BJ (cell line): ENCODE measurements around the gene SLC11A1. TPM values are rescaled to one million over a fixed set of nuclear protein-coding genes. Genes with fewer than 3 reads are reported as not detected.

Source experiments
- CTCF ChIA-PET: fragments of 350-600 bp; formaldehyde crosslinking; extraction: SDS; loops from one replicate; lab custom pipeline; 2021; ENCODE audit warnings: antibody characterized with exemption, inconsistent platforms; lab: Yijun Ruan, JAX
- POLR2A ChIA-PET: fragments of 300-600 bp; sonication (Branson Sonifier 250); formaldehyde crosslinking; extraction: SDS; loops from one replicate; lab custom pipeline; 2021; ENCODE audit warnings: antibody characterized with exemption; lab: Charles Lee
- DNase-seq: peaks from one replicate; pipeline ENCODE4 v3.0.0-alpha.2; 2011; ENCODE audit warnings: low read depth
- H3K27me3 ChIP-seq: 2 replicates; pipeline ENCODE4 v1.6.0; 2011; ENCODE audit warnings: low read length; ENCODE audit not compliant: control insufficient read depth, insufficient read depth
- H3K36me3 ChIP-seq: 2 replicates; pipeline ENCODE4 v1.5.1; 2011; ENCODE audit warnings: low read length; ENCODE audit not compliant: control insufficient read depth, insufficient read depth
- H3K4me3 ChIP-seq: 2 replicates; pipeline ENCODE4 v1.5.1; 2011; ENCODE audit warnings: low read depth, mild to moderate bottlenecking, control low read depth, low read length
- CTCF ChIP-seq: IDR thresholded peaks from 2 replicates; pipeline ENCODE4 v1.5.1; 2011; ENCODE audit warnings: low read depth, mild to moderate bottlenecking, control low read depth, inconsistent platforms, low read length, moderate library complexity; ENCODE audit not compliant: insufficient read depth
- polyA plus RNA-seq: library from polyadenylated mRNA; depleted of rRNA; stranded (reverse); fragments of >200 nt; gene quantifications from 2 replicates; pipeline ENCODE4 v1.2.3, GENCODE V29; 2011; rRNA removed
- small RNA-seq: library from RNA; depleted of rRNA; stranded (forward); fragments of <200 nt; gene quantifications from one replicate; pipeline ENCODE3, GENCODE V24; 2012; ENCODE audit warnings: low replicate concordance, low read depth; ENCODE audit not compliant: insufficient read length

The SLC11A1 gene
- polyA plus RNA-seq, 1 experiment: 0.23 TPM

GRCh38 chr2:218444692-218445357 is 62.8 kb downstream of the SLC11A1 start:
- ChIA-PET CTCF (interaction anchor here (1.0 to 1.2 kb wide), 3 partner anchors 11 to 22 kb away, joined by 3 to 4 read pairs (median 3); no protein-coding TSS in a partner anchor), POLR2A (no interaction called here)
- Histone ChIP-seq H3K36me3 (no peaks in the 10 kb centered on the region), H3K27me3 (no peaks in the 10 kb centered on the region; the same call in 1 of the 2 replicates), H3K4me3 (no peak overlapping the region)
- TF ChIP-seq CTCF: no peak
- DNase-seq: no peak

GRCh38 chr2:218445602-218446001 is 63.5 kb downstream of the SLC11A1 start:
- no peaks in the 10 kb centered on the region; the same call in 1 of the 2 replicates for H3K27me3 ChIP-seq
- POLR2A ChIA-PET: no interaction called here
- no peaks in the 10 kb centered on the region for H3K36me3 ChIP-seq
- no peak for TF ChIP-seq CTCF
- CTCF ChIA-PET: interaction anchor here (0.5 to 1.2 kb wide), 2 partner anchors 16 to 23 kb away, joined by 3 to 4 read pairs; no protein-coding TSS in a partner anchor
- DNase-seq: no peak
- no peak overlapping the region for H3K4me3 ChIP-seq

Small RNAs within 50 kb of the gene (small RNA-seq; reads per million reads assigned to genes)
- gene MIR26B (8,714 reads per million, percentile 99 among the genes with 10 or more reads in this experiment), gene MIR6810 (not detected)

Other genes starting within 250 kb of the SLC11A1 start
- gene CXCR1, start 215.3 kb upstream of the SLC11A1 start, polyA plus RNA-seq: not detected in 2 replicates
- 699 and 831 TPM in 2 replicates for gene ARPC2, start 165.1 kb upstream of the SLC11A1 start, polyA plus RNA-seq
- 0.04 TPM in 1 of 2 replicates, not detected in the other for gene GPBAR1, start 121.3 kb upstream of the SLC11A1 start, polyA plus RNA-seq
- gene AAMP, start 112.1 kb upstream of the SLC11A1 start, polyA plus RNA-seq: 65.1 and 84.9 TPM in 2 replicates
- gene PNKD, start 111.8 kb upstream of the SLC11A1 start, polyA plus RNA-seq: 44.5 and 54.5 TPM in 2 replicates
- gene TMBIM1, start 89.8 kb upstream of the SLC11A1 start, polyA plus RNA-seq: 116 and 206 TPM in 2 replicates
- not detected in 2 replicates for gene CATIP, start 25.4 kb upstream of the SLC11A1 start, polyA plus RNA-seq
- gene CTDSP1, start 17.6 kb downstream of the SLC11A1 start, polyA plus RNA-seq: 104 and 166 TPM in 2 replicates
- gene VIL1, start 36.9 kb downstream of the SLC11A1 start, polyA plus RNA-seq: not detected in 2 replicates
- gene USP37, start 186.1 kb downstream of the SLC11A1 start, polyA plus RNA-seq: 1.9 and 3.6 TPM in 2 replicates
- 38.3 and 63.7 TPM in 2 replicates for gene CNOT9, start 186.6 kb downstream of the SLC11A1 start, polyA plus RNA-seq
- gene PLCD4, start 225.6 kb downstream of the SLC11A1 start, polyA plus RNA-seq: 1.0 and 1.1 TPM in 2 replicates